ENCODE measurements around the gene TOP1.

- no peak for TF ChIP-seq CTBP1 (IDR thresholded peaks at IDR 0.05; ENCODE audit: borderline replicate concordance)
- no peak for TF ChIP-seq FOXM1 (IDR thresholded peaks at IDR 0.05; ENCODE audit: borderline replicate concordance)
- no peak for TF ChIP-seq ZNF384 (IDR thresholded peaks at IDR 0.05)
- no peak for TF ChIP-seq BHLHE40 (IDR thresholded peaks at IDR 0.05; ENCODE audit: borderline replicate concordance)
- no peak for TF ChIP-seq HDGF (IDR thresholded peaks at IDR 0.05; ENCODE audit: borderline replicate concordance)
- TF ChIP-seq ELF4 (IDR thresholded peaks at IDR 0.05) = no peak
- no peak for TF ChIP-seq FOXK2 (IDR thresholded peaks at IDR 0.05)
- TF ChIP-seq SP1 (IDR thresholded peaks at IDR 0.05) = no peak
- TF ChIP-seq TARDBP (IDR thresholded peaks at IDR 0.05) = no peak
- TF ChIP-seq L3MBTL2 (conservative IDR thresholded peaks at IDR 0.05) = no peak
- no peak for TF ChIP-seq LEF1 (IDR thresholded peaks at IDR 0.05; ENCODE audit: borderline replicate concordance)
- no peak for TF ChIP-seq NFRKB (IDR thresholded peaks at IDR 0.05)
Observed at GRCh38 chr20:41050361-41051008, 21.9 kb downstream of the TOP1 start.
